Stimulated activated naive B cell treated with anti-CD40 and anti-IgM and Interleukin-4, amounts not matched to agents 10 μg/mL and 1 μg/mL and 100 μg/mL, for 72 hours (primary cell): ENCODE results near the gene RIF1.
"Not testable (repeated sequence)": the region's sequence is repeated elsewhere in the genome, so short reads cannot be mapped to it uniquely, and the experiment has no call there.

Experiments used
- ATAC-seq, 2 donors: fragments of 150-1000 bp; cut with Tn5 transposase; replicated peaks; 2 replicates each; pipeline ENCODE4 v1.10.0; 2021; ENCODE audit warnings: moderate library complexity in 1 of 2
- DNase-seq: peaks from one replicate; pipeline ENCODE4 v3.0.0; 2021
- H3K27ac Mint-ChIP-seq: one replicate; pipeline ENCODE4 v1.8.0; 2022; ENCODE audit warnings: mild to moderate bottlenecking, mixed read lengths
- H3K27me3 Mint-ChIP-seq, 2 donors: one replicate each; pipeline ENCODE4 v1.8.0; 2022; ENCODE audit warnings: mixed read lengths in 2 of 2
- H3K36me3 Mint-ChIP-seq, 2 donors: one replicate each; pipeline ENCODE4 v1.8.0; 2022; ENCODE audit warnings: mixed read lengths in 2 of 2, mild to moderate bottlenecking in 1 of 2
- H3K4me1 Mint-ChIP-seq, 2 donors: one replicate each; pipeline ENCODE4 v1.8.0; 2022; ENCODE audit warnings: mixed read lengths in 2 of 2, mild to moderate bottlenecking in 1 of 2
- H3K4me3 Mint-ChIP-seq, 2 donors: one replicate each; pipeline ENCODE4 v1.8.0; 2022; ENCODE audit warnings: mild to moderate bottlenecking in 2 of 2, mixed read lengths in 2 of 2, moderate library complexity in 1 of 2
- H3K9me3 Mint-ChIP-seq, 2 donors: one replicate each; pipeline ENCODE4 v1.8.0; 2022; ENCODE audit warnings: mixed read lengths in 2 of 2, mild to moderate bottlenecking in 1 of 2

The RIF1 gene

GRCh38 chr2:151399981-151400380 is 9.7 kb upstream of the RIF1 start:
- H3K9me3 Mint-ChIP-seq, result peaks cover 0 to 5% of the 10 kb centered on the region in 2 donors
- DNase-seq (no peak), ATAC-seq (no peak)
- no peak overlapping the region for H3K27ac Mint-ChIP-seq
- H3K27me3 Mint-ChIP-seq, result peaks cover 0 to 6% of the 10 kb centered on the region in 2 donors
- no peaks in the 10 kb centered on the region for H3K36me3 Mint-ChIP-seq
- peaks cover 0 to 7% of the 10 kb centered on the region in 2 donors for H3K4me1 Mint-ChIP-seq
- H3K4me3 Mint-ChIP-seq, result no peak overlapping the region

GRCh38 chr2:151401149-151401548 is 8.6 kb upstream of the RIF1 start:
- H3K4me1 Mint-ChIP-seq, result no peaks in the 10 kb centered on the region

GRCh38 chr2:151403914-151404313 is 5.8 kb upstream of the RIF1 start:
- no peaks in the 10 kb centered on the region for H3K36me3 Mint-ChIP-seq
- no peak overlapping the region for H3K4me3 Mint-ChIP-seq
- no peaks in the 10 kb centered on the region for H3K27me3 Mint-ChIP-seq
- no peak for DNase-seq
- no peaks in the 10 kb centered on the region for H3K4me1 Mint-ChIP-seq
- no peak overlapping the region for H3K27ac Mint-ChIP-seq
- ATAC-seq, result no peak
- no peaks in the 10 kb centered on the region for H3K9me3 Mint-ChIP-seq

More at GRCh38 chr2:151401149-151401548, 8.6 kb upstream of the RIF1 start:
- Mint-ChIP-seq H3K9me3 (no peaks in the 10 kb centered on the region), H3K27ac (no peak overlapping the region), H3K27me3 (peaks cover 0 to under 1% of the 10 kb centered on the region in 2 donors), H3K36me3 (no peaks in the 10 kb centered on the region), H3K4me3 (no peak overlapping the region)
- DNase-seq (no peak), ATAC-seq (no peak)

GRCh38 chr2:151405376-151405775 is 4.3 kb upstream of the RIF1 start:
- no peaks in the 10 kb centered on the region for H3K9me3 Mint-ChIP-seq
- H3K27ac Mint-ChIP-seq, result no peak overlapping the region
- H3K36me3 Mint-ChIP-seq, result peaks cover 1 to 5% of the 10 kb centered on the region in 2 donors
- H3K27me3 Mint-ChIP-seq, result no peaks in the 10 kb centered on the region
- ATAC-seq (no peak), DNase-seq (no peak)
- H3K4me1 Mint-ChIP-seq, result peaks cover 6 to 9% of the 10 kb centered on the region in 2 donors
- H3K4me3 Mint-ChIP-seq, result no peak overlapping the region

GRCh38 chr2:151407281-151407680 is 2.4 kb upstream of the RIF1 start:
- Mint-ChIP-seq H3K4me1 (peaks cover 13 to 25% of the 10 kb centered on the region in 2 donors), H3K27ac (no peak overlapping the region), H3K27me3 (no peaks in the 10 kb centered on the region), H3K36me3 (peaks cover 4 to 13% of the 10 kb centered on the region in 2 donors), H3K9me3 (no peaks in the 10 kb centered on the region), H3K4me3 (no peak overlapping the region)
- no peak for DNase-seq
- no peak for ATAC-seq

- peaks cover 8 to 13% of the 10 kb centered on the region in 2 donors for H3K36me3 Mint-ChIP-seq
- H3K27ac Mint-ChIP-seq, result peak overlapping the region; percentile 98
- H3K9me3 Mint-ChIP-seq, result no peaks in the 10 kb centered on the region
- H3K4me1 Mint-ChIP-seq, result peaks cover 16 to 29% of the 10 kb centered on the region in 2 donors
- peak overlapping the region; percentile 92 to 94 for H3K4me3 Mint-ChIP-seq
- DNase-seq (no peak), ATAC-seq (no peak)
- H3K27me3 Mint-ChIP-seq, result no peaks in the 10 kb centered on the region
Measured at GRCh38 chr2:151408788-151409600, 708 bp upstream of the RIF1 start.

GRCh38 chr2:151410485-151410834 is 758 bp downstream of the RIF1 start:
- H3K4me1 Mint-ChIP-seq, result peaks cover 18 to 29% of the 10 kb centered on the region in 2 donors
- no peaks in the 10 kb centered on the region for H3K9me3 Mint-ChIP-seq
- DNase-seq, result peak; percentile 13
- ATAC-seq, result peak; percentile 51 to 52
- no peaks in the 10 kb centered on the region for H3K27me3 Mint-ChIP-seq
- H3K27ac Mint-ChIP-seq, result peak overlapping the region; percentile 98
- H3K4me3 Mint-ChIP-seq, result peak overlapping the region; percentile 92 to 94
- peaks cover 15 to 17% of the 10 kb centered on the region in 2 donors for H3K36me3 Mint-ChIP-seq

GRCh38 chr2:151417650-151418049 is 7.9 kb downstream of the RIF1 start:
- Mint-ChIP-seq H3K4me3 (no peak overlapping the region), H3K27me3 (no peaks in the 10 kb centered on the region), H3K27ac (no peak overlapping the region), H3K9me3 (no peaks in the 10 kb centered on the region), H3K4me1 (peaks cover under 1 to 5% of the 10 kb centered on the region in 2 donors), H3K36me3 (peaks cover 21 to 30% of the 10 kb centered on the region in 2 donors)
- no peak for DNase-seq
- no peak for ATAC-seq

GRCh38 chr2:151421681-151422080 is 12.0 kb downstream of the RIF1 start:
- not testable (repeated sequence) for H3K9me3 Mint-ChIP-seq, H3K27ac Mint-ChIP-seq, H3K4me3 Mint-ChIP-seq, DNase-seq, ATAC-seq, H3K27me3 Mint-ChIP-seq
- Mint-ChIP-seq H3K36me3 (peaks cover 37 to 57% of the 10 kb centered on the region in 2 donors), H3K4me1 (peaks cover 4 to 17% of the 10 kb centered on the region in 2 donors)

- no peak overlapping the region for H3K27ac Mint-ChIP-seq
- H3K27me3 Mint-ChIP-seq, result no peaks in the 10 kb centered on the region
- no peaks in the 10 kb centered on the region for H3K9me3 Mint-ChIP-seq
- DNase-seq (no peak), ATAC-seq (no peak)
- peaks cover 5 to 17% of the 10 kb centered on the region in 2 donors for H3K4me1 Mint-ChIP-seq
- no peak overlapping the region for H3K4me3 Mint-ChIP-seq
- H3K36me3 Mint-ChIP-seq, result peaks cover 36 to 55% of the 10 kb centered on the region in 2 donors
Measured at GRCh38 chr2:151422917-151423439, 13.3 kb downstream of the RIF1 start.

GRCh38 chr2:151423760-151424159 is 14.1 kb downstream of the RIF1 start:
- Mint-ChIP-seq H3K4me3 (no peak overlapping the region), H3K27ac (no peak overlapping the region), H3K9me3 (no peaks in the 10 kb centered on the region), H3K4me1 (peaks cover 5 to 17% of the 10 kb centered on the region in 2 donors), H3K36me3 (peaks cover 36 to 60% of the 10 kb centered on the region in 2 donors), H3K27me3 (no peaks in the 10 kb centered on the region)
- ATAC-seq (no peak), DNase-seq (no peak)

GRCh38 chr2:151437630-151438029 is 27.9 kb downstream of the RIF1 start:
- ATAC-seq (peak; percentile 45 to 68), DNase-seq (no peak)
- H3K27me3 Mint-ChIP-seq, result no peaks in the 10 kb centered on the region

GRCh38 chr2:151438506-151438905 is 28.8 kb downstream of the RIF1 start:
- ATAC-seq (no peak), DNase-seq (no peak)
- Mint-ChIP-seq H3K27ac (no peak overlapping the region), H3K9me3 (no peaks in the 10 kb centered on the region), H3K27me3 (no peaks in the 10 kb centered on the region), H3K4me3 (no peak overlapping the region), H3K4me1 (no peaks in the 10 kb centered on the region), H3K36me3 (peaks cover 16 to 17% of the 10 kb centered on the region in 2 donors)

More at GRCh38 chr2:151437630-151438029, 27.9 kb downstream of the RIF1 start:
- Mint-ChIP-seq H3K4me1 (no peaks in the 10 kb centered on the region), H3K27ac (peak overlapping the region; percentile 31), H3K4me3 (no peak overlapping the region), H3K36me3 (peaks cover 17 to 18% of the 10 kb centered on the region in 2 donors), H3K9me3 (no peaks in the 10 kb centered on the region)

- no peak for DNase-seq
- H3K4me3 Mint-ChIP-seq, result no peak overlapping the region
- H3K9me3 Mint-ChIP-seq, result no peaks in the 10 kb centered on the region
- no peaks in the 10 kb centered on the region for H3K4me1 Mint-ChIP-seq
- no peaks in the 10 kb centered on the region for H3K27me3 Mint-ChIP-seq
- no peak overlapping the region for H3K27ac Mint-ChIP-seq
- ATAC-seq, result no peak
- H3K36me3 Mint-ChIP-seq, result peaks cover 17% of the 10 kb centered on the region in 2 donors
Measured at GRCh38 chr2:151439127-151439526, 29.4 kb downstream of the RIF1 start.

GRCh38 chr2:151459358-151459757 is 49.7 kb downstream of the RIF1 start:
- H3K4me1 Mint-ChIP-seq, result no peaks in the 10 kb centered on the region
- H3K36me3 Mint-ChIP-seq, result peaks cover 34 to 50% of the 10 kb centered on the region in 2 donors
- H3K4me3 Mint-ChIP-seq, result no peak overlapping the region
- ATAC-seq (no peak), DNase-seq (no peak)
- no peak overlapping the region for H3K27ac Mint-ChIP-seq
- H3K27me3 Mint-ChIP-seq, result no peaks in the 10 kb centered on the region
- H3K9me3 Mint-ChIP-seq, result no peaks in the 10 kb centered on the region
